ENCODE results near the gene PSG1.
"Not testable (repeated sequence)": the region's sequence is repeated elsewhere in the genome, so short reads cannot be mapped to it uniquely, and the experiment has no call there.

DNA sequence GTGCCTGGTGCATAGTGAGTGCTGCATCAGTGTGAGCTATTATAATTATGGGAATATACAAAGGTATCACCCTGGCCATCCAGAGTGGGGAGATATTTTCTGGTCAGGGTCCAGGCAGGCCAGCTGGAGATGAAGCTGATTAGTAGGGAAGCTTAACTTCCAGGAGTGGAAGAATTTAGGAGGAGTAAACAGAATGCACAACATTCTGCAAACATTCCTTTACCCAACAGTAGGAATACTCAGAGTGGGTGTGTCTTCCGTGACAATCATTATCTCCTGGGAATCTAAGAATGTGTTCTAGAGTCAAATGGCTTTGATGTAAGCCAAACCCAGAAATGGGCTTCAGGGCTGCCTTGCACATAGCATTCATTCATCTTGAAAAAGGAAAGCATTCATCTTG is 19.1 kb upstream of the PSG1 start:
- TF ChIP-seq SP1 (IDR thresholded peaks at IDR 0.05); NFRKB (IDR thresholded peaks at IDR 0.05); ZNF384 (IDR thresholded peaks at IDR 0.05); FOXM1 (IDR thresholded peaks at IDR 0.05; ENCODE audit: borderline replicate concordance); LEF1 (IDR thresholded peaks at IDR 0.05; ENCODE audit: borderline replicate concordance): not testable (repeated sequence)
- TF ChIP-seq, protein P1, sequence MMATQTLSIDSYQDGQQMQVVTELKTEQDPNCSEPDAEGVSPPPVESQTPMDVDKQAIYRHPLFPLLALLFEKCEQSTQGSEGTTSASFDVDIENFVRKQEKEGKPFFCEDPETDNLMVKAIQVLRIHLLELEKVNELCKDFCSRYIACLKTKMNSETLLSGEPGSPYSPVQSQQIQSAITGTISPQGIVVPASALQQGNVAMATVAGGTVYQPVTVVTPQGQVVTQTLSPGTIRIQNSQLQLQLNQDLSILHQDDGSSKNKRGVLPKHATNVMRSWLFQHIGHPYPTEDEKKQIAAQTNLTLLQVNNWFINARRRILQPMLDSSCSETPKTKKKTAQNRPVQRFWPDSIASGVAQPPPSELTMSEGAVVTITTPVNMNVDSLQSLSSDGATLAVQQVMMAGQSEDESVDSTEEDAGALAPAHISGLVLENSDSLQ (IDR thresholded peaks at IDR 0.05) = not testable (repeated sequence)
